ENCODE measurements around the gene PET117.
"Not testable (repeated sequence)": the region's sequence is repeated elsewhere in the genome, so short reads cannot be mapped to it uniquely, and the experiment has no call there.

Gene PET117

GRCh38 chr20:18137412-18138265 is at the start of gene PET117, which contains the start of gene KAT14:
Gene PET117 (plus strand): TSS chr20:18137863. CDS start chr20:18137956, 93 bp downstream.
Gene KAT14 (plus strand): TSS chr20:18137863. CDS start chr20:18142661, 4,798 bp downstream.
- DNase-seq = peak; percentile 97

- not testable (repeated sequence) for DNase-seq
Measured at GRCh38 chr20:18088298-18088697, 49.4 kb upstream of the PET117 start.

- DNase-seq = not testable (repeated sequence)
Measured at GRCh38 chr20:18088841-18089240, 48.8 kb upstream of the PET117 start.

- no peak for DNase-seq
Measured at GRCh38 chr20:18090044-18090443, 47.6 kb upstream of the PET117 start.

GRCh38 chr20:18090477-18090876 is 47.2 kb upstream of the PET117 start:
- DNase-seq = no peak

- no peak for DNase-seq
Measured at GRCh38 chr20:18091623-18092022, 46.0 kb upstream of the PET117 start.

GRCh38 chr20:18092890-18093289 is 44.8 kb upstream of the PET117 start:
- DNase-seq = no peak

- no peak for DNase-seq
Measured at GRCh38 chr20:18093388-18093787, 44.3 kb upstream of the PET117 start.

- no peak for DNase-seq
Measured at GRCh38 chr20:18094191-18094590, 43.5 kb upstream of the PET117 start.

- DNase-seq = not testable (repeated sequence)
Measured at GRCh38 chr20:18100569-18100968, 37.1 kb upstream of the PET117 start.

GRCh38 chr20:18101125-18101810 is 36.4 kb upstream of the PET117 start:
- peak; percentile 38 for DNase-seq

- peak; percentile 71 for DNase-seq
Measured at GRCh38 chr20:18103497-18103896, 34.2 kb upstream of the PET117 start.

GRCh38 chr20:18108326-18108725 is 29.3 kb upstream of the PET117 start:
- no peak for DNase-seq

GRCh38 chr20:18128574-18128973 is 9.1 kb upstream of the PET117 start:
- not testable (repeated sequence) for DNase-seq

GRCh38 chr20:18132663-18133062 is 5.0 kb upstream of the PET117 start:
- no peak for DNase-seq

GRCh38 chr20:18133962-18134361 is 3.7 kb upstream of the PET117 start:
- DNase-seq = no peak

GRCh38 chr20:18138266-18138582 is 561 bp downstream of the PET117 start:
- DNase-seq = no peak

- peak; percentile 35 for DNase-seq
Measured at GRCh38 chr20:18138639-18139583, 1.2 kb downstream of the PET117 start.

- no peak for DNase-seq
Measured at GRCh38 chr20:18139832-18140231, 2.2 kb downstream of the PET117 start.

GRCh38 chr20:18144541-18145099 is 7.0 kb downstream of the PET117 start:
- DNase-seq = no peak

GRCh38 chr20:18154342-18154741 is 16.7 kb downstream of the PET117 start:
- DNase-seq = no peak

- no peak for DNase-seq
Measured at GRCh38 chr20:18156045-18156444, 18.4 kb downstream of the PET117 start.

GRCh38 chr20:18164356-18164755 is 26.7 kb downstream of the PET117 start:
- DNase-seq = no peak
